NCI-H187 treated with DMSO at 0.1 percent for 48 hours (cell line): ENCODE data around the gene TRPC3.

Source experiments
- DNase-seq: peaks from one replicate; lab custom pipeline; 2025; lab: John Stamatoyannopoulos, UW

Gene TRPC3

GRCh38 chr4:121873604-121874003 lies 78.3 kb downstream of the TRPC3 start:
- no peak for DNase-seq

- peak; percentile 44 for DNase-seq
Measured at GRCh38 chr4:121869841-121870822, 81.7 kb downstream of the TRPC3 start, which contains the start of gene BBS7. BBS7 (minus strand) TSS chr4:121870474; CDS start chr4:121870313, 161 bp downstream.

- no peak for DNase-seq
Measured at GRCh38 chr4:121863799-121864198, 88.1 kb downstream of the TRPC3 start.

- DNase-seq: no peak
Measured at GRCh38 chr4:121861426-121861825, 90.4 kb downstream of the TRPC3 start.

GRCh38 chr4:121860121-121860520 lies 91.7 kb downstream of the TRPC3 start:
- no peak for DNase-seq

GRCh38 chr4:121851354-121851753 lies 100.5 kb downstream of the TRPC3 start:
- no peak for DNase-seq

- DNase-seq: no peak
Measured at GRCh38 chr4:121846662-121847061, 105.2 kb downstream of the TRPC3 start.

GRCh38 chr4:121842862-121843261 lies 109.0 kb downstream of the TRPC3 start:
- no peak for DNase-seq

- DNase-seq: no peak
Measured at GRCh38 chr4:121838136-121838535, 113.7 kb downstream of the TRPC3 start.

GRCh38 chr4:121829511-121829910 lies 122.3 kb downstream of the TRPC3 start:
- DNase-seq: no peak
